ENCODE results near the gene FHIT.

FHIT gene

GRCh38 chr3:60131618-60132017, 1119.6 kb downstream of the FHIT start:
- TF ChIP-seq, protein P1, sequence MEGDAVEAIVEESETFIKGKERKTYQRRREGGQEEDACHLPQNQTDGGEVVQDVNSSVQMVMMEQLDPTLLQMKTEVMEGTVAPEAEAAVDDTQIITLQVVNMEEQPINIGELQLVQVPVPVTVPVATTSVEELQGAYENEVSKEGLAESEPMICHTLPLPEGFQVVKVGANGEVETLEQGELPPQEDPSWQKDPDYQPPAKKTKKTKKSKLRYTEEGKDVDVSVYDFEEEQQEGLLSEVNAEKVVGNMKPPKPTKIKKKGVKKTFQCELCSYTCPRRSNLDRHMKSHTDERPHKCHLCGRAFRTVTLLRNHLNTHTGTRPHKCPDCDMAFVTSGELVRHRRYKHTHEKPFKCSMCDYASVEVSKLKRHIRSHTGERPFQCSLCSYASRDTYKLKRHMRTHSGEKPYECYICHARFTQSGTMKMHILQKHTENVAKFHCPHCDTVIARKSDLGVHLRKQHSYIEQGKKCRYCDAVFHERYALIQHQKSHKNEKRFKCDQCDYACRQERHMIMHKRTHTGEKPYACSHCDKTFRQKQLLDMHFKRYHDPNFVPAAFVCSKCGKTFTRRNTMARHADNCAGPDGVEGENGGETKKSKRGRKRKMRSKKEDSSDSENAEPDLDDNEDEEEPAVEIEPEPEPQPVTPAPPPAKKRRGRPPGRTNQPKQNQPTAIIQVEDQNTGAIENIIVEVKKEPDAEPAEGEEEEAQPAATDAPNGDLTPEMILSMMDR (IDR thresholded peaks at IDR 0.05; ENCODE audit: low read depth, low read length, missing control alignments) = no peak
- DNase-seq (ENCODE audit: low read depth) = no peak

DNA sequence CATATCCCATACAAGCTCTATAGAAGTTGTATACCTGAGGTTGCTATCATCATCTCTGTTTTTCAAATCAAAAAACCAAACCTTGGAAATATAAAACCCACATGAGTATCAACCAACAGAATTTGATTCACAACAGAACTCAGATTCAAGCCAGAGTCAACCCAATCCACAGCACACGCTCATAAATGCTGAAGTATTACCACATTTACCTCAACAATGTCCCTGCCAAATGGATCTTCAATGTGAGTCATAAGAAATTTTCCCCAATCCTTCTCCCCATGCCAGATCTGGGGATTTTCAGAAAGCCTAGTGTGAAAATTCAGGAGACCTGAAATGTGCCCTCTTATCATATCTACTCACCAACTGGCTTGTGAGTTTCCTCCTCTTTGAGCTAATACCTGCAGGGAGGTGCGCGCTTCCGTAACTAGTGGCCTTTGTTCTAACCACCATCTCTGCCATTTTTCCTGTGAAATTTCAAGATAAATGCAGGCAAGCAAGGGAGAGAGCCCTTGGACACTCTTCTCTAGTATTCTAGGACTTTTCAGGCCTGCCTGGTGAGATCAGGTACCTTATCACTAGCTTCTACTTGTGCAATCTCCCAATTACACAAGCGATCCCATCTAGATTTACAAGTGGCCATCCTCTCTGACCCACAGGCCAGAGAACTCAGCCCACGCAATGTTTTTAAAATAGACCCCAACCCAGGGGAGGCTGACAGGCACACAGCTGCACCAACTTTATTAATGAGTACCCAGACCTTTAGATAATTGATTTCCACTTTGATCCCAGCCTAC, 1124.5 kb downstream of the FHIT start:
- TF ChIP-seq, protein P1 (IDR thresholded peaks at IDR 0.05; ENCODE audit: low read depth, low read length, missing control alignments) = no peak
- in situ Hi-C loops (cut with HindIII; ENCODE audit: low sequenced_read_pairs) = no loop called here

More at GRCh38 chr3:60131618-60132017, 1119.6 kb downstream of the FHIT start:
- no peak overlapping the region for H3K4me3 ChIP-seq (ENCODE audit: low read depth, low read length)
- in situ Hi-C loops (cut with HindIII; ENCODE audit: low sequenced_read_pairs) = no loop called here

GRCh38 chr3:60125686-60126085, 1125.6 kb downstream of the FHIT start:
- DNase-seq (ENCODE audit: low read depth) = no peak
- no peak overlapping the region for H3K4me3 ChIP-seq (ENCODE audit: low read depth, low read length)
- in situ Hi-C loops (cut with HindIII; ENCODE audit: low sequenced_read_pairs) = no loop called here
- TF ChIP-seq, protein P1 (IDR thresholded peaks at IDR 0.05; ENCODE audit: low read depth, low read length, missing control alignments) = no peak

More for the DNA sequence above, 1124.5 kb downstream of the FHIT start:
- peak; percentile 23 for DNase-seq (ENCODE audit: low read depth)
- H3K4me3 ChIP-seq (ENCODE audit: low read depth, low read length) = no peak overlapping the region

DNA sequence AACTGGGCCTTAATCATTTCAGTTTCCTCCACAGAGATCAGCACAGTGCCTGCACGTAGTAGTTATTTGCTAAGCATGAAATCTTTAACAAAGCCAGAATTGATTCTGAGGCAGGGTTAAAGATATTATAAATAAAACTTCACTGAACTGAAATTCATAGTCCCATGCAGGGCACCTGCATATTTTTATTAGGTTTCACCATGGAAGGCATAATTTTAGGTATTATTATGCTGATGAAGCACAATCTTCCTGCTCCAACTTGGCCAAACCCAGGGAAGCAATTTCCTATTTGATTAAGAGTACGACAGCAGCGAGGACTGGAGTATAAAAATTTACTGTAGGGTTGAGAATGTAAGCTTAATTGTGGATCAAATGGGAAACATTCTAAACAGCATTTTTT, 1131.0 kb downstream of the FHIT start:
- in situ Hi-C loops (cut with HindIII; ENCODE audit: low sequenced_read_pairs) = no loop called here
- no peak overlapping the region for H3K4me3 ChIP-seq (ENCODE audit: low read depth, low read length)
- TF ChIP-seq, protein P1 (IDR thresholded peaks at IDR 0.05; ENCODE audit: low read depth, low read length, missing control alignments) = no peak
- DNase-seq (ENCODE audit: low read depth) = no peak

DNA sequence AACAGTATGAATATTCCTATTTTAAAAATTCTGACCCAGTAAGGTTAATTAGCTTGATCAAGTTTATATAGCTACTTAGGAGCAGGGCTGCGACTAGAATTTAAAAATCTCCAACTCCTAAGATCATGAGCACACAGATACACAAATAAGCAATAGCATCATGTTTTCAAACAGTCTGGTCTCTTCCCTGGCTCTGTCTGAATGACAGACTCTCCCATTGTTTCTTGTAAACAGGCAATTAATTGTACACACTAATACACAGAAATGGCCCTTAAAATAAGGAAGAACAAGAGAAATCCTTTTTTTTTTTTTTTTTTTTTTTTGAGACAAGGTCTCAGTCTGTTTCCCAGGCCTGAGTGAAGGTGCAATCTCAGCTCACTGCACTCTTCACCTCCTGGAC, 1137.1 kb downstream of the FHIT start:
- TF ChIP-seq, protein P1 (IDR thresholded peaks at IDR 0.05; ENCODE audit: low read depth, low read length, missing control alignments) = no peak
- in situ Hi-C loops (cut with HindIII; ENCODE audit: low sequenced_read_pairs) = no loop called here
- no peak overlapping the region for H3K4me3 ChIP-seq (ENCODE audit: low read depth, low read length)
- no peak for DNase-seq (ENCODE audit: low read depth)

DNA sequence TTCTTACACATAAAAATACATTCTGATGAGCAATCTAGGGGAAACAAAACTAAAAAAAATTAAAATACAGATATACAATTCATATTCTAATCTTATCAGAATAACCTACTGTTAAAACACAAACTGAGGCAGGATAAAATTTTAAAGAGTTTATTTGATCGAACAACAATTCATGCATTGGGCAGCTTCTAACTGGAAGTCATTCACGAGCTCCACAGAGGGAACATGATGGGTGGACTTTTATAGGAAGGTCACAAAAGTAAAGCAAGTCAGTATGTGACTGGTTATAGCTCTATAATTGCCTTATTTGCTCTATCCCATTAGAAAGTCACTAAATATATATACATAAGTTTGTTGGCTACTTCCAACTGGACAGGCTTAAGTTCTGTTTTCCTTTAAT, 1144.0 kb downstream of the FHIT start:
- no peak overlapping the region for H3K4me3 ChIP-seq (ENCODE audit: low read depth, low read length)
- in situ Hi-C loops (cut with HindIII; ENCODE audit: low sequenced_read_pairs) = no loop called here
- no peak for DNase-seq (ENCODE audit: low read depth)
- TF ChIP-seq, protein P1 (IDR thresholded peaks at IDR 0.05; ENCODE audit: low read depth, low read length, missing control alignments) = no peak

Measured in astrocyte of the cerebellum (primary cell).